Activated CD8-positive, alpha-beta T cell treated with anti-CD3 and anti-CD28 coated beads, Interleukin-2, amount 10 ng/mL, durations not matched to agents 7 days and 5 days (primary cell): ENCODE measurements around the gene RECQL5. TPM values are rescaled to one million over a fixed set of nuclear protein-coding genes. Genes with fewer than 3 reads are reported as not detected.

Experiments used
- ATAC-seq: fragments of 150-1000 bp; cut with Tn5 transposase; one replicate; pipeline ENCODE4 v1.10.0; 2021; ENCODE audit warnings: moderate library complexity
- CTCF ChIA-PET: fragments of 350-600 bp; sonication (Branson Sonifier 250); formaldehyde crosslinking; loops from one replicate; lab custom pipeline; 2021; ENCODE audit warnings: antibody characterized with exemption; lab: Charles Lee
- POLR2A ChIA-PET: fragments of 350-600 bp; sonication (Branson Sonifier 250); formaldehyde crosslinking; loops from one replicate; lab custom pipeline; 2021; ENCODE audit warnings: antibody characterized with exemption; lab: Charles Lee
- DNase-seq: peaks from one replicate; pipeline ENCODE4 v3.0.0-alpha.2; 2020
- H3K27ac Mint-ChIP-seq: one replicate; pipeline ENCODE4 v1.8.0; 2021; ENCODE audit warnings: mild to moderate bottlenecking, mixed read lengths
- H3K27me3 Mint-ChIP-seq: one replicate; pipeline ENCODE4 v1.8.0; 2021; ENCODE audit warnings: low read depth, mixed read lengths
- H3K36me3 Mint-ChIP-seq: one replicate; pipeline ENCODE4 v1.8.0; 2021; ENCODE audit warnings: low read depth, mixed read lengths
- H3K4me1 Mint-ChIP-seq: one replicate; pipeline ENCODE4 v1.8.0; 2021; ENCODE audit warnings: low read depth, mixed read lengths
- H3K4me3 Mint-ChIP-seq: one replicate; pipeline ENCODE4 v1.8.0; 2021; ENCODE audit warnings: mild to moderate bottlenecking, mixed read lengths
- H3K9me3 Mint-ChIP-seq: one replicate; pipeline ENCODE4 v1.8.0; 2022; ENCODE audit warnings: mixed read lengths; ENCODE audit not compliant: insufficient read depth
- total RNA-seq, 2 experiments: library from RNA; stranded (reverse); gene quantifications; one replicate each; pipeline ENCODE4 v1.2.3, GENCODE V29; 2021

The RECQL5 gene
- total RNA-seq, 2 experiments from 2014 or later, result 37.6 to 43.9 TPM

DNA sequence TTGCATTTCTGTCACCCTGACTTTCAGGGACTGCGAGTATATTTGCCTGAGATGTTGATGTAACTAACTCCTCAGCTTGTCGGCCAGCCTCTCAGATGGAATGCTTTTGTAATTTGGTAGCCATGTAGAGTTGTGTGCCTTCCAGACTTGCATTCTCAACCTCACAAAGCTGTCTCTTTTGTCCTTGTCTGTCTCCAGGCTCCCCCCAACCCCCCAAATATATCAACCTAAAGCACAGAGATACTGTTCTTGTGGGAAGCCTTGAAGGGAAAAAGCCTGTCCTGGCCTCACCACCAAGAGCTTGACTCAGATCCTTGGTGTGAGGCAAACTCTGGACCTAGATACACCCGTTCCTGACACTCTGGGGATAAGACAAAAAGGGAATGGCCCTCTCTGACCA is 18.5 kb upstream of the RECQL5 start:
- DNase-seq, result no peak
- ChIA-PET POLR2A (interaction anchor here (1.7 kb wide), 1 partner anchor 19 kb away, joined by 6 read pairs; the partner anchor contains the start of genes RECQL5 and SAP30BP), CTCF (interaction anchor here (1.1 to 9.0 kb wide), 4 partner anchors 11 to 68 kb away, joined by 4 to 120 read pairs (median 14); partner anchors contain the start of gene SMIM5)
- H3K4me3 Mint-ChIP-seq, result no peak overlapping the region
- H3K9me3 Mint-ChIP-seq, result no peaks in the 10 kb centered on the region
- peaks cover 27% of the 10 kb centered on the region for H3K36me3 Mint-ChIP-seq
- no peaks in the 10 kb centered on the region for H3K27me3 Mint-ChIP-seq
- no peak overlapping the region for H3K27ac Mint-ChIP-seq
- peaks cover 45% of the 10 kb centered on the region for H3K4me1 Mint-ChIP-seq
- no peak for ATAC-seq

GRCh38 chr17:75684924-75685323 is 18.0 kb upstream of the RECQL5 start:
- ChIA-PET POLR2A (interaction anchor here (1.7 kb wide), 1 partner anchor 18 kb away, joined by 6 read pairs; the partner anchor contains the start of genes RECQL5 and SAP30BP), CTCF (interaction anchor here (1.1 to 9.0 kb wide), 3 partner anchors 10 to 64 kb away, joined by 5 to 120 read pairs (median 16); no protein-coding TSS in a partner anchor)
- Mint-ChIP-seq H3K4me3 (no peak overlapping the region), H3K36me3 (peaks cover 25% of the 10 kb centered on the region), H3K27me3 (no peaks in the 10 kb centered on the region), H3K9me3 (no peaks in the 10 kb centered on the region), H3K4me1 (peaks cover 40% of the 10 kb centered on the region), H3K27ac (no peak overlapping the region)
- DNase-seq, result no peak
- no peak for ATAC-seq

DNA sequence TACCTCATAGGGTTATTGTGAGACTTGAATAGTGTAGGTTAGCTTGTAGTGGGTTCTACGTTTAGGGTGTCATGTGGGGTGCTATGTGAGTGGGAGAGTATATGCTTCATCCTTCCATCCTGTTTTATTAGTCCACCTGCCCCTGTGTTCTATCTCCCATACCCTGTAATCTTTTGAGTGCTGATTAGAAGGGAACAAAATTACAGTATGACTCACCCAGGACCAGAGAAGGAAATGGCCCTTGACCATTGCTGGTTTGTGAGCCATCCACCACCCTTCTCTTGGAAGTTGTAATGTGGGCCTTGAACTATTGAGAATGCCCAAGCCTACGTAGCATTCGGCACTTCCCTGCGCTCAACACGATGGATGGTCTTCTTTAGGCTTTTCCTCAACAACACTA is 17.3 kb upstream of the RECQL5 start:
- no peak overlapping the region for H3K4me3 Mint-ChIP-seq
- peak overlapping the region; percentile 15 for H3K27ac Mint-ChIP-seq
- ChIA-PET POLR2A (interaction anchor here (1.7 kb wide), 1 partner anchor 17 kb away, joined by 6 read pairs; the partner anchor contains the start of genes RECQL5 and SAP30BP), CTCF (interaction anchor here (1.0 to 9.0 kb wide), 7 partner anchors 9 to 69 kb away, joined by 3 to 120 read pairs (median 8); partner anchors contain the start of genes ITGB4 and SMIM5)
- H3K27me3 Mint-ChIP-seq, result no peaks in the 10 kb centered on the region
- no peak for DNase-seq
- peaks cover 19% of the 10 kb centered on the region for H3K36me3 Mint-ChIP-seq
- H3K9me3 Mint-ChIP-seq, result no peaks in the 10 kb centered on the region
- peaks cover 33% of the 10 kb centered on the region for H3K4me1 Mint-ChIP-seq
- ATAC-seq, result no peak

- ATAC-seq, result no peak
- no peak for DNase-seq
- Mint-ChIP-seq H3K4me1 (peaks cover 27% of the 10 kb centered on the region), H3K4me3 (no peak overlapping the region), H3K27ac (no peak overlapping the region), H3K9me3 (no peaks in the 10 kb centered on the region), H3K27me3 (no peaks in the 10 kb centered on the region), H3K36me3 (peaks cover 21% of the 10 kb centered on the region)
- CTCF ChIA-PET, result interaction anchor here (1.0 to 9.0 kb wide), 10 partner anchors 8 to 70 kb away, joined by 3 to 120 read pairs (median 4); partner anchors contain the start of genes ITGB4 and SMIM5
- POLR2A ChIA-PET, result interaction anchor here (0.5 to 1.2 kb wide), 2 partner anchors 17 to 437 kb away, joined by 3 to 5 read pairs; partner anchors contain the start of genes RECQL5 and SAP30BP
Observed at GRCh38 chr17:75683583-75683982, 16.6 kb upstream of the RECQL5 start.

DNA sequence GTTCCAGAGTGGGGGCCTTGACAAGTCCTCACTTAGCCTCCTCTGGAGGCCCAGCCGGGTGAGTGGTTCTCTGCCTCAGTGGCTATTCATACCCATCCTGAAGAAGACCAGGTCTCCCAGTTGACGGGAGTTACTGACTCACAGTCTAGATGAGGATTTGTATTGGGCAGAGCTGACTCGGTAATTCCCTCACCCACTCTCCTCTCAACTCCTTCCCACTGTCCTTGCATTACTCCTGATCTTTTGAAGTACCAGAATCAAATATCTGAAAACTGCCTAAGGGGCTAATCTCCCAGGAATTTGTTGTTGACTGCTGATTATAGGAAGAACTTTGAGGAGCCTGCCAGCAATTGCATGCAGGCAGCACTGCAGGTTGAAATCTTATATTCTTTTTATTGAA is 14.3 kb upstream of the RECQL5 start:
- no peak for DNase-seq
- H3K4me1 Mint-ChIP-seq, result peaks cover 8% of the 10 kb centered on the region
- ChIA-PET CTCF (interaction anchor here (1.8 to 3.5 kb wide), 2 partner anchors 49 to 67 kb away, joined by 5 to 30 read pairs; partner anchors contain the start of gene SMIM5), POLR2A (no interaction called here)
- peaks cover 22% of the 10 kb centered on the region for H3K36me3 Mint-ChIP-seq
- H3K27ac Mint-ChIP-seq, result no peak overlapping the region
- no peaks in the 10 kb centered on the region for H3K27me3 Mint-ChIP-seq
- H3K4me3 Mint-ChIP-seq, result no peak overlapping the region
- H3K9me3 Mint-ChIP-seq, result no peaks in the 10 kb centered on the region
- ATAC-seq, result no peak

DNA sequence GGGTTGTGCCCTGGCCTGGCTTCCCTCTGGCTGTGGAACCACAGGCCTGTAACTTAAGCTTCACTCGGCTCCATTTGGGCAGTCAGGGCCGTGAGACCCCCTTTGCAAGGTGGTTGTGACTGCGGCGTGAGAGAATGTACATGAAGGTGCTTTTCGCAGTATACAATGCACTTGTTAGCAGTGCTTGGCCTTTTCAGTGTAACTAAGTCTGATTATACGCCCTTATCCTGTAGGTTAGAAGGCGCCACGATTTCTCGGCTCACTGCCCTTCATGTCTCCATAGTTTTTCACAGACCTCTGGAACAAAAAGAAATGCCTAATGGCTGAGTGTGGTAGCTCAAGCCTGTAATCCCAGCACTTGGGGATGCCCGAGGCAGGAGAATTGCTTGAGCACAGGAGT is 13.5 kb upstream of the RECQL5 start:
- CTCF ChIA-PET, result interaction anchor here (1.5 to 3.5 kb wide), 3 partner anchors 48 to 73 kb away, joined by 5 to 30 read pairs (median 7); partner anchors contain the start of gene SMIM5
- POLR2A ChIA-PET, result interaction anchor here (1.0 kb wide), 1 partner anchor 14 kb away, joined by 4 read pairs; the partner anchor contains the start of gene RECQL5
- H3K27me3 Mint-ChIP-seq, result no peaks in the 10 kb centered on the region
- no peaks in the 10 kb centered on the region for H3K9me3 Mint-ChIP-seq
- ATAC-seq (no peak), DNase-seq (no peak)
- H3K4me3 Mint-ChIP-seq, result no peak overlapping the region
- H3K4me1 Mint-ChIP-seq, result peaks cover 6% of the 10 kb centered on the region
- no peak overlapping the region for H3K27ac Mint-ChIP-seq
- H3K36me3 Mint-ChIP-seq, result peaks cover 24% of the 10 kb centered on the region

DNA sequence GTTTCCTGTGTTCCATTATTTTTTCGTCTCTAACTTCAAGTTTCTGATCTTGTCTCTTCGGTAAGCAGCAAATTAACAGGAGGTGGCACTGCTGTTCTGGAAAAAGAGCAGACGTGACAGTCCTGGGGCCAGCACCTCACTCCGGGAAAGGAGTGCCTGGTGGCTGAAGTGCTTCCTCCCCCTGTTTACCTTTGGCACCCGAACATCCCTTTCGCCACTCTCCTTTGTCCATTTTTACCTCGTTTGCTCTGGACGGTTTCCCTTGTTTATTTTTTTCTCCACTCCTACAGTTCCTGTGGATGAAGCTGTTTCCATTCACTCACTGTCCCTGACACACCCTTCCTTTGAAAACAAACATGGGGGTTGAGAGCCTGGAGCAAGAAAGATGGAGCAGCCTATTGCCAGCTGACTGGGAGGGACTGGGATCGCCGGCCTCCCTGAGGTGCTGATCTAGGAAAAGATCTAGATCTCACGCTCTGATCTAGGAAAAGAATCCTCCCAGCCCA is 12.8 kb upstream of the RECQL5 start:
- ChIA-PET POLR2A (interaction anchor here (0.9 to 1.2 kb wide), 2 partner anchors 12 to 14 kb away, joined by 3 to 4 read pairs; no protein-coding TSS in a partner anchor), CTCF (interaction anchor here (0.6 to 3.5 kb wide), 5 partner anchors 10 to 415 kb away, joined by 3 to 30 read pairs (median 5); partner anchors contain the start of gene SMIM5)
- no peak for ATAC-seq
- no peak for DNase-seq
- no peak overlapping the region for H3K4me3 Mint-ChIP-seq
- no peaks in the 10 kb centered on the region for H3K9me3 Mint-ChIP-seq
- no peaks in the 10 kb centered on the region for H3K27me3 Mint-ChIP-seq
- H3K27ac Mint-ChIP-seq, result no peak overlapping the region
- H3K36me3 Mint-ChIP-seq, result peaks cover 23% of the 10 kb centered on the region
- peaks cover 8% of the 10 kb centered on the region for H3K4me1 Mint-ChIP-seq

DNA sequence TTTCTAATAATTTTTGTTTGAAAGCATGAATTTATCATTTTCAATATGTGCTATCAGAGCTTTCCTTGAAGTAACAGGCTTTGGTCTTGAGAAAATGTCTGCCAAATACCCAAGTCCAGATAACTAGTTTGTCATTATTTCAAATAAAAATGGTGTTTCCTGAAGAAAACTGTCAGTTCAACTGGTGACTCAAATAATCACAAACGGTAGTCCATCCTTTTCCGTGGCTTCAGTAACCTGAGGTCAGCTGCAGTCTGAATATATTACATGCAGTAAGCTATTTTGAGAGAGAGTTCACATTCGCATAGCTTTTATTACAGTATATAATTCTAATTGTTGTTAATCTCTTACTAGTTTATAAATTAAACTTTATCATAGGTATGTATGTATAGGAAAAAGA is 9.5 kb upstream of the RECQL5 start:
- Mint-ChIP-seq H3K36me3 (peaks cover 38% of the 10 kb centered on the region), H3K9me3 (no peaks in the 10 kb centered on the region), H3K4me1 (peaks cover 4% of the 10 kb centered on the region), H3K4me3 (no peak overlapping the region), H3K27me3 (no peaks in the 10 kb centered on the region), H3K27ac (no peak overlapping the region)
- no peak for ATAC-seq
- POLR2A ChIA-PET, result interaction anchor here (3.1 kb wide), 1 partner anchor 10 kb away, joined by 7 read pairs; the partner anchor contains the start of genes RECQL5 and SAP30BP
- CTCF ChIA-PET, result interaction anchor here (1.0 to 8.5 kb wide), 8 partner anchors 7 to 249 kb away, joined by 3 to 152 read pairs (median 10); partner anchors contain the start of genes RECQL5, SAP30BP and SMIM5
- DNase-seq, result no peak

- CTCF ChIA-PET, result interaction anchor here (0.6 to 8.5 kb wide), 7 partner anchors 14 to 120 kb away, joined by 3 to 152 read pairs (median 4); no protein-coding TSS in a partner anchor
- no peak overlapping the region for H3K4me3 Mint-ChIP-seq
- no peaks in the 10 kb centered on the region for H3K27me3 Mint-ChIP-seq
- no peaks in the 10 kb centered on the region for H3K9me3 Mint-ChIP-seq
- ATAC-seq, result no peak
- no peak overlapping the region for H3K27ac Mint-ChIP-seq
- H3K4me1 Mint-ChIP-seq, result peaks cover 17% of the 10 kb centered on the region
- H3K36me3 Mint-ChIP-seq, result peaks cover 54% of the 10 kb centered on the region
- no peak for DNase-seq
- POLR2A ChIA-PET, result interaction anchor here (1.0 kb wide), 1 partner anchor 80 kb away, joined by 3 read pairs; no protein-coding TSS in a partner anchor
Observed at GRCh38 chr17:75673487-75673886, 6.5 kb upstream of the RECQL5 start.

GRCh38 chr17:75672011-75672410 is 5.1 kb upstream of the RECQL5 start:
- H3K27me3 Mint-ChIP-seq, result no peaks in the 10 kb centered on the region
- H3K4me3 Mint-ChIP-seq, result no peak overlapping the region
- ChIA-PET POLR2A (interaction anchor here (0.9 kb wide), 2 partner anchors 73 to 133 kb away, joined by 3 to 4 read pairs; no protein-coding TSS in a partner anchor), CTCF (interaction anchor here (0.7 to 8.5 kb wide), 8 partner anchors 10 to 81 kb away, joined by 3 to 152 read pairs (median 8); partner anchors contain the start of genes ITGB4 and SMIM5)
- no peak for ATAC-seq
- no peak for DNase-seq
- H3K36me3 Mint-ChIP-seq, result peaks cover 52% of the 10 kb centered on the region
- peaks cover 23% of the 10 kb centered on the region for H3K4me1 Mint-ChIP-seq
- no peaks in the 10 kb centered on the region for H3K9me3 Mint-ChIP-seq
- H3K27ac Mint-ChIP-seq, result no peak overlapping the region

DNA sequence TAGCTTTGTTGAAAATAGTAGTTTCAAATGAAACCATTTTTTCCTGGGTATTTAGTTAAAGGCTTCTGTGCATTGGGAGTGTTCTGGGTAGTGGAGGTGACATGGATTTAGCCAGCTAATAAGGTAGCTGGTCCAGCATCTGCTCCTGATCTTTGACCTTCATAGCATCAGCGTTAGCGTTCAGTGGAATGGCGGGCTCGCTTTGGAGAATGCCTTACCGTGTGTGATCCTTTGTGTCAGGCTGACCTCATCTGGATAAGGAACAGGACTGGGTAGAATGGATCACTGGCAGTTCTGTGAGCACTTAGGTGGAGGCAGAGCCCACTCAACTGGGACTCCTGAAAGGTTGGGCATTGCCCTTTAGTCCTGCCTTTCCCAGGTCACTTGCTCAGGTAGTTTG is 3.9 kb upstream of the RECQL5 start:
- ATAC-seq (no peak), DNase-seq (no peak)
- H3K27ac Mint-ChIP-seq, result no peak overlapping the region
- POLR2A ChIA-PET, result no interaction called here
- H3K27me3 Mint-ChIP-seq, result no peaks in the 10 kb centered on the region
- H3K4me3 Mint-ChIP-seq, result no peak overlapping the region
- H3K9me3 Mint-ChIP-seq, result no peaks in the 10 kb centered on the region
- H3K36me3 Mint-ChIP-seq, result peaks cover 45% of the 10 kb centered on the region
- CTCF ChIA-PET, result interaction anchor here (1.1 to 8.5 kb wide), 7 partner anchors 19 to 83 kb away, joined by 3 to 152 read pairs (median 9); partner anchors contain the start of genes ITGB4 and SMIM5
- H3K4me1 Mint-ChIP-seq, result peaks cover 29% of the 10 kb centered on the region
